GM19351 (cell line): Measurements from ENCODE around the gene IL17RD.

ENCODE experiments used
- ATAC-seq: cut with Tn5 transposase; IDR thresholded peaks from one replicate; pipeline ENCODE4 v1.9.1; 2021; ENCODE audit warnings: mild to moderate bottlenecking, moderate library complexity; ENCODE audit not compliant: unreplicated experiment

The IL17RD gene

DNA sequence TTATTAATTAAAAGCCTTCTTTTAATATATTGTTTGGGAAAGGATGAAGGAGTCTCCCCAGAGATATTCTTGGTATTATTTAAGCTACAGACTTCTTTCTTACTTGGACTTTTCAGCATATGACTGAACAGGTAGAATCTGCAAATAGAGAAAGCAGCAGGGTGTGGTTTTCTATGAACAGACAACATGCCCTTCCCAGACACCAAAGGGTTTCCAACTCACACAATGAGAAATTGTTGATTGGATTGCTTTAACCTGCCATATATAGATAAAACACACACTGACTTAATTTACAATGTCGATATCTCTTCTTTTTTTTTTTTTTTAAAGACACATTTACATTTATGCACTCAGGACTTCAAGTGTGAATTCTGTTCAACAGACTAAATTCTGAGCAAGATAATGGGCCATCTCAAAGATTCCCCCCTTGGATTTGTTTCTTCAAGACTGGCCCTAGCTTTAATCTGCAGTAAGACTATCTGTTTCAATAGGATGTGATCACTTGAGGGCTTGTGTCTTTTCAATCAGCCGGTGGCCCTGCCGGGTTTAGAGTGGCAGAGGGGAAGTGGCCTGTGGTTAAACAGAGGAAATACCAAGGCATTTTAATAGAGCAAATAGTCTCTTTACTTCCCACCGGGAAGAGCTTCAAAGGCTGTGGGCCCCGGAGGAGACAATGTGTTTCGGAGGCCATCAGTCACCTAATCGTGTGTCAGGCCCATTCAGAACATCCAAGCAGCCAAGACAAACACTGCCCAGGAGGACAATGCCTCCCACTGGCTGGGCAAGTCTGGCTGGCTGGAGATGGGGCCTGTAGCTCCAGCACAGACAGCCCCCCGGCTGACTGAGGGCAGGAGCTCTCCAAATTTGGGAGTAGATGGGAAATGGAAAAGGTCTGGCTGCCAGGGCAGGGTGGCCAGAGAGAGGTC lies 6.1 kb downstream of the IL17RD start:
- ATAC-seq: no peak

GRCh38 chr3:57158325-57158724 lies 6.8 kb downstream of the IL17RD start:
- ATAC-seq: no peak

GRCh38 chr3:57157545-57157944 lies 7.6 kb downstream of the IL17RD start:
- no peak for ATAC-seq

- no peak for ATAC-seq
These were observed 9.9 kb downstream of the IL17RD start for GRCh38 chr3:57155310-57155643.

GRCh38 chr3:57154470-57155309 lies 10.5 kb downstream of the IL17RD start:
- no peak for ATAC-seq

- no peak for ATAC-seq
These were observed 12.7 kb downstream of the IL17RD start for GRCh38 chr3:57152151-57153143.

DNA sequence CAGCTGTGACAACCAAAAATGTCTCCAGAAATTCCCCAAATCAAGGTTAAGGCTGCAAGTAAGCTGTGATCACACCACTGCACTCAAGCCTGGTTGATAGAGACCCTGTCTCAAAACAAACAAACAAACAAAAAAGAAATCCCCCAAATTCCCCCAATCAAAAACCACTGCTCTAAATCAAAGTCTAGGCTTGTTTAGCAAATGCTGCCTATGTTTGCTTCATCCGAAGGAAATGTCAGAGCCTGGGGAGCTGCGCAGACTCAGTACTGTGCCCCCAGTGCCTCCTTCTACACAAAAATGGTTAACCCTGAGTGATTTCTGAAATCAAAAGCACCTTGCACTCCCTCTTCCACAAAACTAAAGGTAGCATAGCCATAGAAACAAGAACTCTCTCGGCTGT lies 13.4 kb downstream of the IL17RD start:
- no peak for ATAC-seq

DNA sequence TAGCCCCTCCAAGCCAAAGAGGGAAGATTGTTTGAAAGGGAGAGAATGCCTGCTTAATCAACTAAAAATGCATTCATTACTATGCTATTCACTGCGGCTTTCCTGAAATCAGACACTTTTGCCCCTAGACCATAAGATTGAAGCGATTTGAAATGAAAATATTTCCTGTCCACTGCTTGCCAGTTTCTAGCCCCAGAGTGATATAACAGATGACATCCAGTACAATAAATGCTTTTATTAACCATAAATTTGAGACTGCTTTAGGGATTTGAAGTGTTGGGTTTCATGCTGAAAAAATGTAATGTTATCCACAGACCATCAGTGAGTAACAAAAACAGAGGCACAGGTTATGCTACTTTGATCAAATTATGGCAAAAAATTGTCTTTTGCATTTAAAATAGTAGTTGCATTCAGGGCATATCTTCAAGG lies 14.1 kb downstream of the IL17RD start:
- ATAC-seq: no peak

DNA sequence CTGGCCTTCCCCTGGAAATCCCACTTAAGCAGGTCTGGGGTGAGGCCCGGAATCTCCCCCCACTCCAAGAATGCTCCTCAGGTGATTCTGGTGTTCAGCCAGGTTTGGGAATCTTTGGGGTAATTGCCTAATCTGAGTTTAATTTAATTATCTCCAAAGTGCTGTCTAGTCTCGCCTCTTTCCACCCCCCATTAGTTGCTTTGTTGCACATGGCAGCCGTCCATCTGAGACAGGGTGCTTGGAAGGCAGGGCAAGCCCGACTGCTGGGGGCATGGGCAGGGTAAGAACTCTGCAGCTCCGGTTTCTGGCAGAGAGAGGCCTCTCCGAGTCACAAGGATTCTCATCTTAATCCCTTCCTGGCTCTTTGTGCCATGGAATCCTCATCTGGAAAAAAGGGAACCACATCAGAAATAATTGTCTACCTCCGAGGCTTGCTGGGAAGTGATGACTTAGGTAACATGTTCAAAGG lies 15.0 kb downstream of the IL17RD start:
- ATAC-seq: no peak

DNA sequence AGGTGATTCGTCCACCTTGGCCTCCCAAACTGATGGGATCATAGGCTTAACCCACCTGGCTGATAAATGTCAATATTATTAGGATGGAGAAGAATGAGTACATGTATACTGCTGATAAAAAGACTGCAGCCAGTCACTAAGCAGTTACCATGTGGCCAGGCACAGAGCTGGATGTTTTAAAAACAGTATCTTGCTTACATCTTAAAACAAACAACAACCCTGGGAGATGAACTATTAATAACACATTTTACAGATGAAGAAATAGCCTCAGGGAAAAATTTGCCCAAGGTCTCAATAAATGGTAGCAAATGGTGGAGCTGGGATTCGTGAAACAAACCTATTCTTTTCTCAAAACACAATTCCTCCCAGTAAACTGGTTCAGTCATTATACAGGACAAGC lies 18.1 kb downstream of the IL17RD start:
- no peak for ATAC-seq

DNA sequence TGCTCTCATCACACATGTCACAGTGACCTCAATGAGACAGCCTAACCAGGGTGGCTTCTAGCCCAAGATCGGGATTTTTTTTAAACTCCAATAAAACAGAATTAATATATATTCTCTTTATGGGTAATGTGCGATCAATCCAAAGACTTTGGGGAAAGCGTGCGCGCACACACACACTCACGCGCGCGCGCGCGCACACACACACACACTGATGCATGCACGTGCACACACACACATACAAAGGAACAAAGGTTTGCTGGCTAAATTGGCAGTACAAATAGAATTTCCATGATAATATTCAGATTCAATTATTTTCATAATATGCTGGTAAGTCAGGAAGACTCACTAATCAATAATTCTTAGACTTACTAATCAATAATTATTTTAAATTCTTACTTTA lies 19.3 kb downstream of the IL17RD start:
- ATAC-seq: no peak

DNA sequence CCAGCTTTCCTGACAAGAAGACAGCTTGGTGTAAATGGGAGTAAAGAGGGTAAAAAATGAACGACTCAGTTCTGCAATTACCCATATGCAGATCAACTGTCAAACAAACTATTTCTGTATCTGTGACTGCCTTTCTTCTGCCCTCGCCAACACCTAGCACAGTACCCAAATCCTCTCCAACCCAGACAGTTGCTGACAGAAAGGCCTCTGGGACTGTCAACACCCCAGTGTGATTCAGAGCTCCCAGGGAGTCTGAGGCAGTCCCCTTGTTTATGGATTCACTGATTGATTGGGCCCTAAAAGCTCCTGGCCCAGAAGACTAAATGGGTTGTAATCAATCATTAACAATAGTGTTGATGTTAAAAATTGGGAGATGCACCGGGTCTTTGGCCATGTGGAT lies 20.2 kb downstream of the IL17RD start:
- no peak for ATAC-seq

GRCh38 chr3:57143886-57144459 lies 21.2 kb downstream of the IL17RD start:
- no peak for ATAC-seq

- no peak for ATAC-seq
These were observed 22.8 kb downstream of the IL17RD start for GRCh38 chr3:57142411-57142723.

GRCh38 chr3:57141719-57142410 lies 23.3 kb downstream of the IL17RD start:
- ATAC-seq: no peak

- no peak for ATAC-seq
These were observed 24.3 kb downstream of the IL17RD start for GRCh38 chr3:57140894-57141293.

GRCh38 chr3:57135964-57136719 lies 29.0 kb downstream of the IL17RD start:
- ATAC-seq: no peak

DNA sequence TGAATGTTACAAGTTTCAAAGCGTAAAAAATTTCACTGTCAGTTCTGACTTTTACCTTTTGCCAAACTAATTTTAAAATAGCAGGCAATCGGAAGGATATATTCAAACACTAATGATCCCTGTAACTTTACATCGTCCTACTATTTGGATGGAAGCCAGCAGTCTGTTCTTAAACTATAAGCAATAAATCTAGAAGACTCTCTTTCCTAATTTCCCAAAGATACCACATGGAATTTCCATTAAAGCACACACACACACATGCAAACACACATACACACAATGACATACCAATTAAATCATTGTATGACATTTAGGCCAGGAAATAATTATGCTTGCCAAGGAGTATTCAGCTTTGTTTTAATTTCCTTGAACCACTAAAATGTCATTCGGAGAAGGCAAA lies 32.0 kb downstream of the IL17RD start:
- no peak for ATAC-seq

- no peak for ATAC-seq
These were observed 32.5 kb downstream of the IL17RD start for GRCh38 chr3:57132674-57133073.
